T-cell (primary cell): Measurements from ENCODE around the gene CBX5. TPM values are rescaled to one million over a fixed set of nuclear protein-coding genes. Genes with fewer than 3 reads are reported as not detected.
"Not testable (repeated sequence)": the region's sequence is repeated elsewhere in the genome, so short reads cannot be mapped to it uniquely, and the experiment has no call there.

Source experiments
- ATAC-seq, 4 experiments: fragments of 200-7000 bp in 3 of 4; fragments of 150-1000 bp in 1 of 4; cut with Tn5 transposase; replicated peaks in 1 of 4; 1 replicate in 3 of 4; 2 replicates in 1 of 4; pipeline ENCODE4 v1.10.0; 2021; ENCODE audit warnings: moderate library complexity in 3 of 4, mild to moderate bottlenecking in 2 of 4, moderate number of reproducible peaks in 1 of 4
- CTCF ChIA-PET, 2 donors: fragments of 300-600 bp; sonication (Branson Sonifier 250); formaldehyde crosslinking; loops; one replicate each; lab custom pipeline; 2022; ENCODE audit warnings: antibody characterized with exemption in 2 of 2; lab: Charles Lee
- POLR2A ChIA-PET, 2 donors: fragments of 300-600 bp; sonication (Branson Sonifier 250); formaldehyde crosslinking; loops; one replicate each; lab custom pipeline; 2022; ENCODE audit warnings: antibody characterized with exemption in 2 of 2; lab: Charles Lee
- DNase-seq, 35 experiments: peaks; one replicate each; pipeline versions ENCODE4 v3.0.0 to v3.0.0-alpha.2; 2013 to 2023
- H3K27ac ChIP-seq: one replicate; pipeline ENCODE4 v1.5.1; 2013; ENCODE audit warnings: low read length
- H3K27me3 ChIP-seq, 2 experiments: replicated peaks in 1 of 2; 1 replicate in 1 of 2; 2 replicates in 1 of 2; pipeline versions ENCODE4 v1.6.1 to v1.7.0; 2013; ENCODE audit warnings: low read length in 1 of 2, mixed read lengths in 1 of 2; ENCODE audit not compliant: control insufficient read depth in 2 of 2, insufficient read depth in 2 of 2; ENCODE audit errors: extremely low read depth in 1 of 2
- H3K36me3 ChIP-seq, 2 donors: 1 replicate in 1 of 2; 2 replicates in 1 of 2; pipeline versions ENCODE4 v1.6.1 to v1.7.0; 2013; ENCODE audit warnings: low read length in 1 of 2; ENCODE audit not compliant: control insufficient read depth in 2 of 2, insufficient read depth in 1 of 2; ENCODE audit errors: extremely low read depth in 1 of 2
- H3K4me1 ChIP-seq, 2 experiments: 1 replicate in 1 of 2; 2 replicates in 1 of 2; pipeline versions ENCODE4 v1.6.1 to v1.7.0; 2013; ENCODE audit warnings: low read length in 2 of 2, mixed read lengths in 1 of 2; ENCODE audit not compliant: insufficient read depth in 2 of 2, control insufficient read depth in 1 of 2; ENCODE audit errors: extremely low read depth in 1 of 2
- H3K4me3 ChIP-seq, 2 donors: 1 replicate in 1 of 2; 2 replicates in 1 of 2; pipeline versions ENCODE4 v1.5.1 to v1.7.0; 2013; ENCODE audit warnings: mild to moderate bottlenecking in 2 of 2, low read length in 1 of 2, moderate library complexity in 1 of 2; ENCODE audit not compliant: control insufficient read depth in 1 of 2; ENCODE audit errors: extremely low read depth in 1 of 2
- H3K9me3 ChIP-seq: 2 replicates; pipeline ENCODE4 v1.7.0; 2013
- H3K27ac Mint-ChIP-seq, 2 donors: one replicate each; pipeline ENCODE4 v1.8.0; 2020 to 2021; ENCODE audit warnings: mild to moderate bottlenecking in 2 of 2, mixed read lengths in 2 of 2
- H3K27me3 Mint-ChIP-seq, 2 donors: one replicate each; pipeline ENCODE4 v1.8.0; 2021 to 2022; ENCODE audit warnings: mixed read lengths in 2 of 2
- H3K36me3 Mint-ChIP-seq: one replicate; pipeline ENCODE4 v1.8.0; 2021; ENCODE audit warnings: mixed read lengths
- H3K4me1 Mint-ChIP-seq, 3 donors: one replicate each; pipeline ENCODE4 v1.8.0; 2020 to 2022; ENCODE audit warnings: mixed read lengths in 3 of 3, mild to moderate bottlenecking in 1 of 3
- H3K4me3 Mint-ChIP-seq, 3 donors: one replicate each; pipeline ENCODE4 v1.8.0; 2020 to 2022; ENCODE audit warnings: mild to moderate bottlenecking in 3 of 3, mixed read lengths in 3 of 3, moderate library complexity in 3 of 3
- H3K9me3 Mint-ChIP-seq, 3 donors: one replicate each; pipeline ENCODE4 v1.8.0; 2020 to 2022; ENCODE audit warnings: mixed read lengths in 3 of 3
- WGBS: methylation state at CpG from one replicate; pipeline ENCODE4 v1.1.5; 2013; ENCODE audit warnings: missing lambda C conversion rate; ENCODE audit not compliant: insufficient coverage; 5-methylcytosine and 5-hydroxymethylcytosine counted together
- total RNA-seq, 35 experiments: library from RNA in 6 of 35; stranded (reverse) in 6 of 35; fragments of 120-200 nt in 1 of 35; gene quantifications; one replicate each; pipeline versions ENCODE4 v1.2.1 to v1.2.4 and lab custom pipeline; 2013 to 2026

CBX5 gene
- total RNA-seq, 5 donors from 2014 or later (not counting 1 experiment from before 2014, with no cell fraction given) = 43.8 to 54.5 (median 47.1) TPM

DNA sequence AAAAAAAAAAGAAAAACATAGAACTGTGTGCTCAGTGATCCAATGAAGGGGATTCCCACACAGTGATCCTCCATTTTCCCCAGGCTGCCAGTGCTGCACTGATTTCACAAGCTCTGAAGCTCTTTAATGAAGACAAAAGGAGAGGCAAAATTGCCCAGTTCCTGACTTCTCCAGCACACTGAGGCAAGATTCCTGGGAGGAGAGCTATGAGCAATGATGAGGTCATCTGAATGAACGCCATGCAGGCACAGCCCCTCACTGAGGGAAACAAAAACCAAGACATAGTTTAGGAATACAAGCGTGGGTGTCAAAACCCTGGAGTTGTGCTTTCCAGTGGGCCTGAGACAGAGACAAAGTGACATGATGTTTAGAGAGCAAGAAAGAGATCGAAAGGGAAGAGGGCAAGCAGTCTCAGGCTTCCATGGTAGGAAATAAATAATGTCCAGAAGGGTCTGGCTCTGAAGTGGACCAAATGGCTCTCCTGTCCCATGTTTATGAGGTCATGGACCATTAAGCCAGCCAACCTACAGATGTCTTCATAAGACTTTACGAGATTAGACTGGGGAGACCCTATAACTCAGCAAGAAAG lies 50.2 kb downstream of the CBX5 start:
- DNase-seq = no peak
- Histone ChIP-seq H3K9me3 (no peaks in the 10 kb centered on the region), H3K27ac (no peak overlapping the region), H3K4me1 (no peaks in the 10 kb centered on the region), H3K27me3 (no peaks in the 10 kb centered on the region), H3K36me3 (no peaks in the 10 kb centered on the region), H3K4me3 (no peak overlapping the region)
- H3K4me3 Mint-ChIP-seq = no peak overlapping the region
- CTCF ChIA-PET = interaction anchor here in 1 of 2 donors (0.5 to 0.7 kb wide), 2 partner anchors 66 to 148 kb away, joined by 4 to 5 read pairs; no protein-coding TSS in a partner anchor
- 93% methylated on average over 3 of the region's 4 CpGs for WGBS
- POLR2A ChIA-PET = interaction anchor here in 1 of 2 donors (0.6 kb wide), 1 partner anchor 109 kb away, joined by 5 read pairs; no protein-coding TSS in a partner anchor
- H3K27me3 Mint-ChIP-seq = no peaks in the 10 kb centered on the region
- H3K9me3 Mint-ChIP-seq = no peaks in the 10 kb centered on the region
- H3K36me3 Mint-ChIP-seq = peaks cover 4% of the 10 kb centered on the region
- H3K27ac Mint-ChIP-seq = no peak overlapping the region
- peaks cover 0 to 7% (median 0%) of the 10 kb centered on the region in 3 donors for H3K4me1 Mint-ChIP-seq
- ATAC-seq = no peak

DNA sequence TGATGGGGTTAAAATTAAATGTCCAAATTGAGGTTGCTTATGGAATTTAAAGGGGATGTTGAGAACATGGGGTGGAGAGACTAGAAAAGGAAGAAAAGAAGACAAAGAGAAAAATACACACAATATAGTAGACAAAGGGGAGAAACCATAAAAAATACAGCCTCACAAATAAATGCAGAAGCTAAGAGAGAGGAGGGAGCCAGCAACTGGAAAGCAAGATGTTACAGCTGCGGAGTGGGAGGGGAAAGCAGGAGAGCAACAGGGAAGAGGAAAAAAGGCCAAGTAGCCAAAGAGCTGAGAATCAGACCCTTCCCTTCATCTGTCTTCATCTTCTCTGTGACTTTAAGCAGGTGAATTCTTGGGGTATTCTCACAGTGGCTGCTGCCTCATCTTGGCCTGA lies 51.5 kb downstream of the CBX5 start:
- Histone ChIP-seq H3K4me3 (no peak overlapping the region), H3K27ac (no peak overlapping the region), H3K9me3 (no peaks in the 10 kb centered on the region), H3K4me1 (no peaks in the 10 kb centered on the region), H3K27me3 (peaks cover 0 to 4% of the 10 kb centered on the region in 2 experiments), H3K36me3 (no peaks in the 10 kb centered on the region)
- H3K4me1 Mint-ChIP-seq = peaks cover 0 to 7% (median 0%) of the 10 kb centered on the region in 3 donors
- H3K36me3 Mint-ChIP-seq = peaks cover 4% of the 10 kb centered on the region
- ATAC-seq (no peak), DNase-seq (no peak)
- no peaks in the 10 kb centered on the region for H3K27me3 Mint-ChIP-seq
- H3K27ac Mint-ChIP-seq = peak overlapping the region in 1 of 2 donors; percentile 21
- no CpG with 5 or more reads among the region's 1 CpG for WGBS
- CTCF ChIA-PET = interaction anchor here (0.6 kb wide), 3 partner anchors 25 to 1454 kb away, joined by 4 to 7 read pairs (median 6); no protein-coding TSS in a partner anchor
- POLR2A ChIA-PET = interaction anchor here in 1 of 2 donors (0.7 kb wide), 1 partner anchor 8 kb away, joined by 3 read pairs; no protein-coding TSS in a partner anchor
- H3K9me3 Mint-ChIP-seq = no peaks in the 10 kb centered on the region
- H3K4me3 Mint-ChIP-seq = no peak overlapping the region

DNA sequence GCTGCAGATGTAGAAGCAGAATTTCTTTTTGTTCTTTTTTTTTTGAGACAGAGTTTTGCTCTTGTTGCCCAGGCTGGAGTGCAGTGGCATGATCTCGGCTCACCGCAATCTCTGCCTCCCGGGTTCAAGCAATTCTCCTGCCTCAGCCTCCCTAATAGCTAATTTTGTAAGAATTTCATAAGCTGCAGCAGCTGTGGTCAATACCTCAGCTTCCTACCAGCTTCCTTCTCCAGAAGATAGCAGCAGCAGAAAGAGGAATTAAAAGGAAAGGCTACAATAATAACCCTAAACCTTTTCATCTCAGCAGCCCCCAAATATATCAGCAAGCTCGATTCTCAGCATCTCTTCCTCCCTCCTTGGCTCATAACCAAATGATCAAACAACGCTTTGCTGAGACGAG lies 52.0 kb downstream of the CBX5 start:
- H3K4me3 Mint-ChIP-seq, ATAC-seq, H3K4me1 Mint-ChIP-seq, H3K4me3 ChIP-seq, H3K36me3 ChIP-seq, H3K9me3 ChIP-seq, DNase-seq, H3K27me3 Mint-ChIP-seq, H3K9me3 Mint-ChIP-seq, H3K36me3 Mint-ChIP-seq, CTCF ChIA-PET, H3K27me3 ChIP-seq, H3K27ac Mint-ChIP-seq, H3K27ac ChIP-seq, H3K4me1 ChIP-seq: not testable (repeated sequence)
- POLR2A ChIA-PET = interaction anchor here in 1 of 2 donors (0.7 kb wide), 1 partner anchor 8 kb away, joined by 3 read pairs; no protein-coding TSS in a partner anchor
- WGBS = no CpG with 5 or more reads among the region's 6 CpGs

DNA sequence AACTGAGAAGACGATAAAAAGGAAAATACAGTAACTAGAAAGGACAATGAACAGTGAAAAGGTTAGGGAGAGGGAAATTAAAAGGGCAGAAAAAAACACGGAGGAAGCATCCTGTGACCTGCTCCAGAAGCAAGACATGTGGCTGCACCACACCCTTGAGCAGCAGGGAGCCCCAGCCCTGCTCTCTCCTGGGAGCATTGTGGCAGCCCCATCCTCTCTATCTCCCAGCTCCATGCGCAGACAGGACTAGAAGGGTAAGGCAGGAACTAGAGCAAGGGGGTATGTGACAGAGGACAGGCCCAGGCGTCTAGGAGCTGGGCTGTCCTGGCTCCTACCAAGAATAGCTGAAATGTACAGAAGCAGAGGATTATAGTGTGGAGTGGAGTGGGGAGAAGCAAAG lies 52.5 kb downstream of the CBX5 start:
- no peak overlapping the region for H3K27ac Mint-ChIP-seq
- H3K4me1 Mint-ChIP-seq = peaks cover 0 to 7% (median 0%) of the 10 kb centered on the region in 3 donors
- POLR2A ChIA-PET = no interaction called here
- no peak overlapping the region for H3K27ac ChIP-seq
- ATAC-seq (no peak), DNase-seq (no peak)
- no peaks in the 10 kb centered on the region for H3K27me3 Mint-ChIP-seq
- H3K9me3 ChIP-seq = no peaks in the 10 kb centered on the region
- CTCF ChIA-PET = no interaction called here
- WGBS = 83% methylated on average over 2 of the region's 4 CpGs
- peaks cover 0 to 4% of the 10 kb centered on the region in 2 experiments for H3K27me3 ChIP-seq
- no peaks in the 10 kb centered on the region for H3K36me3 Mint-ChIP-seq
- H3K4me1 ChIP-seq = no peaks in the 10 kb centered on the region
- H3K9me3 Mint-ChIP-seq = no peaks in the 10 kb centered on the region
- no peak overlapping the region for H3K4me3 ChIP-seq
- H3K36me3 ChIP-seq = no peaks in the 10 kb centered on the region
- H3K4me3 Mint-ChIP-seq = no peak overlapping the region

DNA sequence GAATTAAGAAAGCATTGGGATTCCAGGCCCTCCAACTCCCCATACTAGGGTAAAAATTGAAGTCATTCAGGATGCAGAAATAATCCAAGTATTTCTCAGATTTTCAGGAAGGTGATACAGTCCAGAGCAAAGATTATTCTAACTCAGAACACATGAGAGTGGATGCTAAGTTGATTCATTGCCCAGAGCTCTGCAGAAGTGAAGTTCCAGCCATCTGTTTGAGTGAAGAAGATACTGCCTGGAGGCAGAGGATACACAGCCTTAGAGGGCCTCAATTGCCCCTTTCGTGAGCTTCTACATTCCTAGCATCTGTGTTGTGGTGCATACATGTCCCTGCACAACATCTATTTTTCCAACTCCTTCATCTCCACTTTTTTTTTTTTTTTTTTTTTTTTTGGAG lies 54.3 kb downstream of the CBX5 start:
- H3K4me1 ChIP-seq = no peaks in the 10 kb centered on the region
- Mint-ChIP-seq H3K27me3 (no peaks in the 10 kb centered on the region), H3K27ac (no peak overlapping the region), H3K4me1 (peaks cover 0 to 6% (median 0%) of the 10 kb centered on the region in 3 donors), H3K4me3 (no peak overlapping the region), H3K36me3 (no peaks in the 10 kb centered on the region), H3K9me3 (no peaks in the 10 kb centered on the region)
- no peak overlapping the region for H3K4me3 ChIP-seq
- no peak for DNase-seq
- ATAC-seq = no peak
- no peaks in the 10 kb centered on the region for H3K36me3 ChIP-seq
- no peak overlapping the region for H3K27ac ChIP-seq
- 100% methylated on average over 1 of the region's 1 CpG for WGBS
- H3K27me3 ChIP-seq = peaks cover 0 to 8% of the 10 kb centered on the region in 2 experiments
- ChIA-PET POLR2A (no interaction called here), CTCF (interaction anchor here (0.6 to 1.1 kb wide), 4 partner anchors 101 to 245 kb away, joined by 3 to 6 read pairs (median 3); no protein-coding TSS in a partner anchor)
- H3K9me3 ChIP-seq = no peaks in the 10 kb centered on the region

DNA sequence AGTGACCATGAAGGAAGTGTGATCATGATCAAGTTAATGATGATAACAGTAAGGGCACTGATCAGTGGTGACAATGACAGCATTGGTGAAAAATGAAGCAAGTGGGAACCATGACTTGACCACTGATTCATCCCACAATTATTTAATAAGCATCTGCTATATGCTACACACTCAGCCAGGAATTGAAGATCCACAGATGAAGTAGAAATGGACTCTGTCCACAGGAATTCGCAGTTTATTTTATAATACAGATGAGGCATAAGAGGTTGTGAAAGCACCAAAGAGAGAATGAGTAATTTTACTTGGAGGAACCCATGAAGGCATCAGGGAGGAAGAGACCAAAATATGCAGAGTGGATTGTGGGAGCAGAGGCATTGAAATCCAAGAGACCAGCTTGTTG lies 57.3 kb downstream of the CBX5 start:
- peaks cover 0 to 17% of the 10 kb centered on the region in 2 experiments for H3K27me3 ChIP-seq
- no peaks in the 10 kb centered on the region for H3K9me3 ChIP-seq
- no peaks in the 10 kb centered on the region for H3K9me3 Mint-ChIP-seq
- no peak overlapping the region for H3K4me3 ChIP-seq
- ChIA-PET POLR2A (no interaction called here), CTCF (interaction anchor here (0.6 to 1.1 kb wide), 4 partner anchors 64 to 152 kb away, joined by 3 to 5 read pairs (median 4); no protein-coding TSS in a partner anchor)
- H3K36me3 ChIP-seq = no peaks in the 10 kb centered on the region
- H3K27ac ChIP-seq = no peak overlapping the region
- no peak for ATAC-seq
- no peak overlapping the region for H3K4me3 Mint-ChIP-seq
- peaks cover 0 to 11% (median 8%) of the 10 kb centered on the region in 3 donors for H3K4me1 Mint-ChIP-seq
- H3K4me1 ChIP-seq = peaks cover 2 to 3% of the 10 kb centered on the region in 2 experiments
- no peak for DNase-seq
- no peaks in the 10 kb centered on the region for H3K36me3 Mint-ChIP-seq
- H3K27me3 Mint-ChIP-seq = peaks cover 4 to 6% of the 10 kb centered on the region in 2 donors
- WGBS = no CpG with 5 or more reads among the region's 1 CpG
- no peak overlapping the region for H3K27ac Mint-ChIP-seq
